Tibial nerve (tissue), 4 donors: ENCODE measurements around the gene MIP. TPM values are rescaled to one million over a fixed set of nuclear protein-coding genes. Genes with fewer than 3 reads are reported as not detected.
"Not testable (repeated sequence)": the region's sequence is repeated elsewhere in the genome, so short reads cannot be mapped to it uniquely, and the experiment has no call there.

Experiments used
- DNase-seq, 2 donors: peaks; one replicate each; pipeline ENCODE4 v3.0.0-alpha.2; 2019; ENCODE audit warnings: low spot score in 2 of 2
- H3K27ac ChIP-seq, 4 donors: fragments of 200-600 bp; sonication (generic) in 3 of 4; one replicate each; pipeline ENCODE4 v1.5.1; 2017 to 2019; ENCODE audit warnings: mild to moderate bottlenecking in 1 of 4
- H3K27me3 ChIP-seq, 2 donors: fragments of 200-600 bp; sonication (generic) in 1 of 2; one replicate each; pipeline versions ENCODE4 v1.5.1 to v1.6.0; 2017 to 2019
- H3K36me3 ChIP-seq, 3 donors: fragments of 200-600 bp; sonication (generic); one replicate each; pipeline ENCODE4 v1.5.1; 2018 to 2019
- H3K4me1 ChIP-seq, 4 donors: fragments of 200-600 bp; sonication (generic) in 3 of 4; one replicate each; pipeline ENCODE4 v1.5.1; 2017 to 2019
- H3K4me3 ChIP-seq, 4 donors: fragments of 200-600 bp; sonication (generic) in 3 of 4; one replicate each; pipeline ENCODE4 v1.5.1; 2017 to 2019; ENCODE audit warnings: mild to moderate bottlenecking in 1 of 4, moderate library complexity in 1 of 4
- H3K9me3 ChIP-seq, 4 donors: fragments of 200-600 bp; sonication (generic) in 3 of 4; one replicate each; pipeline ENCODE4 v1.5.1; 2017 to 2019
- EP300 ChIP-seq, 2 donors: sonication (generic); formaldehyde crosslinking; IDR thresholded peaks; one replicate each; pipeline ENCODE4 v1.6.1; 2017; ENCODE audit warnings: antibody characterized with exemption in 2 of 2, mild to moderate bottlenecking in 1 of 2
- POLR2A ChIP-seq, 2 donors: fragments of 450-650 bp; IDR thresholded peaks; one replicate each; pipeline ENCODE4 v1.6.1; 2017; ENCODE audit warnings: antibody characterized with exemption in 2 of 2, mild to moderate bottlenecking in 2 of 2, moderate library complexity in 2 of 2
- WGBS, 2 donors: methylation state at CpG; one replicate each; pipeline ENCODE4 v1.1.5; 2018; 5-methylcytosine and 5-hydroxymethylcytosine counted together
- total RNA-seq, 4 donors: library from RNA; depleted of rRNA; stranded (reverse); fragments of >200 nt; gene quantifications; one replicate each; pipeline ENCODE4 v1.1.0, GENCODE V29; 2016
- TF ChIP-seq, protein P1 (sequence below), 5 experiments: fragments of 200-600 bp in 3 of 5; fragments of 450-650 bp in 2 of 5; sonication (generic) in 3 of 5; IDR thresholded peaks; one replicate each; pipeline ENCODE4 v1.5.1; 2016 to 2019; ENCODE audit warnings: antibody characterized with exemption in 5 of 5, mild to moderate bottlenecking in 3 of 5, moderate library complexity in 2 of 5

MIP gene
- total RNA-seq, 4 donors from 2014 or later = not detected

DNA sequence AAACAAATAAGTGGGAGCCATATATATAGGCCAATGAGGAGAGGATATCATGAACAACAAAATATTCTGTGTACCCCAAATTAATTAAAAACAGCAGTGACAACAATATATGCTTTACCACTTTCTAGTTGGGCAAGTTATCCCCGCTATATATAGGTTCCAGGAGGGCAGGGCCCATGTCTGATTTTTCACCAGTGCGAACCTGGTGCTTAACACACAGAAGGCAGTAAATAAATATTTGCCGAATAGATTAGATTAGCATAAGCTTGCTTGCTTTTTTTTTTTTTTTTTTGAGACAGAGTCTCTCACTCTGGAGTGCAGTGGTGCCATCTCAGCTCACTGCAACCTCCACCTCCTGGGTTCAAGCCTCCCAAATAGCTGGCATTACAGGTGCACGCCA, 3.4 kb upstream of the MIP start:
- Histone ChIP-seq H3K9me3 (no peaks in the 10 kb centered on the region), H3K27ac (no peak overlapping the region), H3K4me1 (no peaks in the 10 kb centered on the region), H3K36me3 (no peaks in the 10 kb centered on the region), H3K27me3 (no peaks in the 10 kb centered on the region), H3K4me3 (no peak overlapping the region)
- 89 to 93% methylated on average over 4 of the region's 4 CpGs for WGBS, 2 donors
- no peak for DNase-seq
- TF ChIP-seq POLR2A (IDR thresholded peaks at IDR 0.05) = no peak
- TF ChIP-seq EP300 (IDR thresholded peaks at IDR 0.05) = no peak
- TF ChIP-seq, protein P1, sequence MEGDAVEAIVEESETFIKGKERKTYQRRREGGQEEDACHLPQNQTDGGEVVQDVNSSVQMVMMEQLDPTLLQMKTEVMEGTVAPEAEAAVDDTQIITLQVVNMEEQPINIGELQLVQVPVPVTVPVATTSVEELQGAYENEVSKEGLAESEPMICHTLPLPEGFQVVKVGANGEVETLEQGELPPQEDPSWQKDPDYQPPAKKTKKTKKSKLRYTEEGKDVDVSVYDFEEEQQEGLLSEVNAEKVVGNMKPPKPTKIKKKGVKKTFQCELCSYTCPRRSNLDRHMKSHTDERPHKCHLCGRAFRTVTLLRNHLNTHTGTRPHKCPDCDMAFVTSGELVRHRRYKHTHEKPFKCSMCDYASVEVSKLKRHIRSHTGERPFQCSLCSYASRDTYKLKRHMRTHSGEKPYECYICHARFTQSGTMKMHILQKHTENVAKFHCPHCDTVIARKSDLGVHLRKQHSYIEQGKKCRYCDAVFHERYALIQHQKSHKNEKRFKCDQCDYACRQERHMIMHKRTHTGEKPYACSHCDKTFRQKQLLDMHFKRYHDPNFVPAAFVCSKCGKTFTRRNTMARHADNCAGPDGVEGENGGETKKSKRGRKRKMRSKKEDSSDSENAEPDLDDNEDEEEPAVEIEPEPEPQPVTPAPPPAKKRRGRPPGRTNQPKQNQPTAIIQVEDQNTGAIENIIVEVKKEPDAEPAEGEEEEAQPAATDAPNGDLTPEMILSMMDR (IDR thresholded peaks at IDR 0.05) = no peak

DNA sequence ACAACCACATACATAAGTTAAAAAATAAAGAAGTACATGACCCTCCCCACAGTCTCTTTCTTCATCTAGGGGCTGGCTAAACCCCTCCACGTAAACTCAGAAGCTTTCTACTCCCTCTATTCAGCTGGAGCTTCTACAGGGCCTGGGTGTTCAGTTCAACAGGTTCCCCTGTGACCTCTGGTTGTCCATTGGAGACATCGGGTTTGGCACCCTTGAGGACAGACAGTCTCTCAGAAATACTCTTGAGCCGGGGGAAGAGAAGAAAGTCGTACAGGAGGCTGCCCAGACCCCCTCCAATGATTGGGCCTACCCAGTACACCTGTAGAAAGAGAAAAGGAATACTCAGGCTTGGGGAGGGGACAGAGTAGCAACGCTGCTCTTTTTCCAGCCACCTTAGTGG, 3.3 kb downstream of the MIP start:
- Histone ChIP-seq H3K27ac (no peak overlapping the region), H3K36me3 (no peaks in the 10 kb centered on the region), H3K4me3 (no peak overlapping the region), H3K27me3 (no peaks in the 10 kb centered on the region), H3K9me3 (no peaks in the 10 kb centered on the region), H3K4me1 (peaks cover 0 to 8% (median 3%) of the 10 kb centered on the region in 4 donors)
- DNase-seq = no peak
- 73 to 89% methylated on average over 5 of the region's 5 CpGs for WGBS, 2 donors
- TF ChIP-seq, protein P1 (IDR thresholded peaks at IDR 0.05) = no peak
- TF ChIP-seq POLR2A (IDR thresholded peaks at IDR 0.05) = no peak
- TF ChIP-seq EP300 (IDR thresholded peaks at IDR 0.05) = no peak

DNA sequence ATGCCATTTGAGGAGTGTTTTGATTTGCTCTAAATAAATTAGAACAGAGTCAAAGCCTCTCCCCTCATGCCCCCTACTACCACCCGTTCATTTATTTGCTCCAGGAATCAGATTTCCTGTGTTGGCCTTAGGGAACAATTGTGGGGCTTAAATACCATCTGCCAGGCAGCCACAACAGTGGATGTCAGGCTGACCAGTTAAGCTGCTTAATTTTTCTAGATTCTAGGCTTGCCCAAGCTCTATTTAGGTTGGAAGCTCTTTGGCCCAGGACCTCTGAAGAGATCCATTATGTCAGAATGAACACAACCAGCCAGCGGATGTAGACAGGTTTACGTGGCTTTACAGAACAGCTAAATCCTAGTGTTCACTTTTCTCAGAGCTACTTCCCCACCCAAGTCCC, 4.2 kb downstream of the MIP start:
- H3K4me1 ChIP-seq = peaks cover 0 to 8% (median 3%) of the 10 kb centered on the region in 4 donors
- no peaks in the 10 kb centered on the region for H3K9me3 ChIP-seq
- WGBS, 2 donors = 76 to 84% methylated on average over 3 of the region's 3 CpGs
- H3K36me3 ChIP-seq = no peaks in the 10 kb centered on the region
- H3K4me3 ChIP-seq = no peak overlapping the region
- H3K27ac ChIP-seq = peak overlapping the region in 1 of 4 donors; percentile 89
- H3K27me3 ChIP-seq = no peaks in the 10 kb centered on the region
- TF ChIP-seq, protein P1 (IDR thresholded peaks at IDR 0.05) = no peak
- TF ChIP-seq EP300 (IDR thresholded peaks at IDR 0.05) = no peak
- no peak for DNase-seq

DNA sequence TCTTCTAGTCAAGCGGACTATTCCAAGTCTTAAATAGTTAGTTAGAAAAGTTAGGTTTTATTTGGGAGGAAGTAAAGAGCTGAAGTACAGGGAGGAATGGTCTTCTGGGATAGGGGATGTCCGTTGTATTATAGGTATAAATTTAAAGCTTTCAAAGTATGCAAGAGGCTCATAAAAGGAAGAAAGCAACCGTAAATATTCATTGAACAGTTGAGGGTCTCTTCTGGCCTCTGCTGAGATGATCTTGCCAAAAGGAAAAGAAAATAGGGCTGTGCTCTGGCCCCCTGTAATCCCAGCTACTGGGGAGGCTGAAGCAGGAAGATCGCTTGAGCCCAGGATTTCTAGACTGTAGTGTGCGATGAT, 4.9 kb downstream of the MIP start:
- Histone ChIP-seq H3K27me3 (no peaks in the 10 kb centered on the region), H3K9me3 (no peaks in the 10 kb centered on the region), H3K27ac (peak overlapping the region; percentile 76 to 89 (median 82)), H3K36me3 (no peaks in the 10 kb centered on the region), H3K4me3 (peak overlapping the region; percentile 56 to 85 (median 60)), H3K4me1 (peaks cover 0 to 8% (median 3%) of the 10 kb centered on the region in 4 donors)
- 29 to 34% methylated on average over 5 of the region's 5 CpGs for WGBS, 2 donors
- TF ChIP-seq, protein P1 (IDR thresholded peaks at IDR 0.05) = no peak
- TF ChIP-seq EP300 (IDR thresholded peaks at IDR 0.05) (no peak), POLR2A (IDR thresholded peaks at IDR 0.05) (no peak)
- no peak for DNase-seq

DNA sequence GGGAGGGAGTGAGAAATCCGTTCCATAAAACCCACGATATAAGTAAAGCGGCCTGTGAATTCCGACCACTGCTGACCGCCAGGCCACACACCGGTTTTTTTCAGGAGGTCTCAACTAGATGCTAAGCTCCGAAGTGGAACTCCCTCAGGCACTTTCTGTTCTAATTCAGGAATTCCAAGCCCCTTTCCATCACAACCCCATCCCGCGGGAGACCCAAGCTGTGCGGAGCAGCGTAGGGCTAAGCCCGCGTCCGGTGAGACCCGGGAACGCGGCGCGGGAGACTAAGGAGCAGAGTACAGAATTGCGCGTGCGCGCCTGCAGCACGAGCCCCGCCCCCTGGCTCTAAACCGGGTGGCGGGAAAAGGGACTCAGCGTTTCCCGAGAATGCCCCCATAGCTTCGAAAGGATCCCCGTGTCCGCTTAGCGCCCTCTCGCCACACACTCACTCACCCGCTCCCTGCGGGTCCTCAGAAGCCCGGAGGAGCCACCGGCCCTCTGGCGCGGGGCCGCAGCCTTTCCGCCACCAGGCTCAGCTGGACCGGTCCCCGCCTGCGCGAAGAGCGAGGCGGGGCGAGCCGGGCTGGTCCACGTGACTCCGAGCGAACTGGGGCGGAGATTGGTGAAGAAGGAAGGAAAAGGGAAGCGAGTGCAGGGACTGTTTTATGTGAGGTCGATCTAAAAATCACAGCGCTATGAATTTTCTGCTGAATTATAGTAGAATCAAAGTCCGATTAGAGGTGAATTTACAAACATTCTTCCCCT, 5.4 kb downstream of the MIP start, which contains the start of gene TIMELESS:
TIMELESS (minus strand) TSS at position 567 of the 762 bp plus-strand sequence. CDS start 15,256 bp downstream, outside the sequence.
- DNase-seq = peak; percentile 75 to 85
- H3K27ac ChIP-seq = peak within 1 kb of the TSS; percentile 76 to 89 (median 82)
- WGBS, 2 donors = 0 to 1% methylated on average over 34 to 58 of the region's 58 CpGs
- peak in 1 of 2 donors; percentile 67 for TF ChIP-seq POLR2A (IDR thresholded peaks at IDR 0.05)
- peak; percentile 81 to 85 for TF ChIP-seq EP300 (IDR thresholded peaks at IDR 0.05)
- TF ChIP-seq, protein P1 (IDR thresholded peaks at IDR 0.05) = peak in 2 of 5 experiments; percentile 59 to 60
- H3K4me1 ChIP-seq = peaks cover 0 to 8% (median 3%) of the 10 kb centered on the region in 4 donors
- no peaks in the 10 kb centered on the region for H3K36me3 ChIP-seq
- H3K9me3 ChIP-seq = no peaks in the 10 kb centered on the region
- H3K4me3 ChIP-seq = peak within 1 kb of the TSS; percentile 56 to 85 (median 60)
- no peaks in the 10 kb centered on the region for H3K27me3 ChIP-seq

DNA sequence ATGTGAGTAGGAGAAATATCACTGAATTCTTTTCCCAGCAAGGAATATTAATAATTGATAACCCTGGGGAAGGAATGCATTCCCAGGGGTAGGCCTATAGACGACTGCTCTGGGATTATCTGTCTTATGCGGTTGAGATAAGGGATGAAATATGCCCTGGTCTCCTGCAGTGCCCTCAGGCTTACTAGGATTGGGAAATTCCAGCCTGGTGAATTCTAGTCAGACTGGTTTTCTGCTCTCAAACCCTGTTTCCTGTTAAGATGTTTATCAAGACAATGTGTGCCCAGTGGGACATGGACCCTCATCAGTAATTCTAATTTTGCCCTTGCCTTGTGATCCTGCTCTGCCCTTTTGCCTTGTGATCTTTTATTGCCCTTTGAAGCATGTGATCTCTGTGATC, 11.2 kb downstream of the MIP start:
- WGBS, 2 donors = 81 to 93% methylated on average over 2 of the region's 2 CpGs
- H3K4me3 ChIP-seq, H3K4me1 ChIP-seq, H3K9me3 ChIP-seq, H3K27ac ChIP-seq, DNase-seq, H3K36me3 ChIP-seq, H3K27me3 ChIP-seq: not testable (repeated sequence)
